Measurements from ENCODE around the gene ARHGAP22.
A peak's percentile ranks its signal among the peaks of the same experiment; 100 is the strongest.

ARHGAP22 gene

GRCh38 chr10:48626447-48626846 is 21.6 kb upstream of the ARHGAP22 start:
- no peak overlapping the region for H2BK5ac ChIP-seq (ENCODE audit: low read depth, low read length, poor library complexity, severe bottlenecking)
- no peak overlapping the region for H3K14ac ChIP-seq (ENCODE audit: low read length in 2 of 2)
- H3K4me3 ChIP-seq (ENCODE audit: insufficient read depth in 1 of 2, low read depth in 1 of 2, low read length in 2 of 2): no peak overlapping the region
- H3K4me2 ChIP-seq (ENCODE audit: low read length, poor library complexity, severe bottlenecking): no peak overlapping the region
- H3K18ac ChIP-seq (ENCODE audit: low read depth in 1 of 2, low read length in 2 of 2): no peak overlapping the region
- H3K23ac ChIP-seq (ENCODE audit: low read length in 2 of 2): no peak overlapping the region
- H3K4ac ChIP-seq (ENCODE audit: low read depth in 1 of 2, low read length in 2 of 2): no peak overlapping the region
- no peaks in the 10 kb centered on the region for H3K79me1 ChIP-seq (replicated peaks; ENCODE audit: low read length, poor library complexity, severe bottlenecking)
- no peak overlapping the region for H2BK12ac ChIP-seq (ENCODE audit: low read length in 2 of 2)
- no peak for DNase-seq
- H2BK15ac ChIP-seq (ENCODE audit: low read depth, poor library complexity, severe bottlenecking): no peak overlapping the region
- H4K8ac ChIP-seq (ENCODE audit: low read length): no peak overlapping the region
- H3K27ac ChIP-seq (ENCODE audit: low read length, poor library complexity, severe bottlenecking): no peak overlapping the region
- no peaks in the 10 kb centered on the region for H3K27me3 ChIP-seq (ENCODE audit: control insufficient read depth in 1 of 2, insufficient read depth in 1 of 2, low read length in 2 of 2)
- no peak overlapping the region for H2AFZ ChIP-seq (ENCODE audit: low read depth, low read length)
- 91% methylated on average over 4 of the region's 4 CpGs for WGBS
- no peak overlapping the region for H2AK5ac ChIP-seq (ENCODE audit: low read length, severe bottlenecking)
- peaks cover 8% of the 10 kb centered on the region for H3K9me3 ChIP-seq (ENCODE audit: control insufficient read depth, low read length)
- H4K91ac ChIP-seq (ENCODE audit: low read length): no peak overlapping the region
- H3K4me1 ChIP-seq (ENCODE audit: control insufficient read depth, insufficient read depth, low read depth, low read length): peaks cover 23% of the 10 kb centered on the region
- H2BK120ac ChIP-seq (ENCODE audit: low read depth, low read length): no peak overlapping the region
- H3K36me3 ChIP-seq (ENCODE audit: control insufficient read depth in 1 of 2, insufficient read depth in 2 of 2, low read depth in 1 of 2, low read length in 2 of 2): peaks cover 0 to 4% of the 10 kb centered on the region in 2 experiments
- H3K9ac ChIP-seq (ENCODE audit: low read length): no peak overlapping the region

DNA sequence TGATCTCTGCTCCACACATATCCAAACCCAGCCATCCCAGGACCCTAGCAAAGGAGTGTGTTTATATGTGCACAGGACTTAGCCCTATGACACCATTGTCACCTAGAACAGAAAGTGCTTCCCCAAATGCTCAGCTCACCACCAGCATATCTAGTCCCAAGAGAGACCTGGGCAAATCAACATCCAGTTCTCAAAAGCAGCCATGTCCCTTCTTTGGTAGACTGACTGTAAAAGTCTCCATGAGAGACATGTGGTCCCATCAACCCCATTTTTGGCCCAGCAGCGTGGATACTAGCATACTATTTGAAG is 20.9 kb upstream of the ARHGAP22 start:
- peaks cover 23% of the 10 kb centered on the region for H3K4me1 ChIP-seq (ENCODE audit: control insufficient read depth, insufficient read depth, low read depth, low read length)
- H2BK15ac ChIP-seq (ENCODE audit: low read depth, poor library complexity, severe bottlenecking): no peak overlapping the region
- no peak for DNase-seq
- no peak overlapping the region for H3K27ac ChIP-seq (ENCODE audit: low read length, poor library complexity, severe bottlenecking)
- peak overlapping the region in 1 of 2 experiments; percentile 36 for H3K14ac ChIP-seq (ENCODE audit: low read length in 2 of 2)
- no peak overlapping the region for H3K18ac ChIP-seq (ENCODE audit: low read depth in 1 of 2, low read length in 2 of 2)
- H3K27me3 ChIP-seq (ENCODE audit: control insufficient read depth in 1 of 2, insufficient read depth in 1 of 2, low read length in 2 of 2): no peaks in the 10 kb centered on the region
- peak overlapping the region; percentile 60 for H3K9ac ChIP-seq (ENCODE audit: low read length)
- no peak overlapping the region for H2AFZ ChIP-seq (ENCODE audit: low read depth, low read length)
- H4K8ac ChIP-seq (ENCODE audit: low read length): no peak overlapping the region
- 82% methylated on average over 1 of the region's 1 CpG for WGBS
- no peak overlapping the region for H2BK120ac ChIP-seq (ENCODE audit: low read depth, low read length)
- H2AK5ac ChIP-seq (ENCODE audit: low read length, severe bottlenecking): no peak overlapping the region
- H3K4me3 ChIP-seq (ENCODE audit: insufficient read depth in 1 of 2, low read depth in 1 of 2, low read length in 2 of 2): no peak overlapping the region
- H3K23ac ChIP-seq (ENCODE audit: low read length in 2 of 2): no peak overlapping the region
- H2BK12ac ChIP-seq (ENCODE audit: low read length in 2 of 2): no peak overlapping the region
- H3K79me1 ChIP-seq (replicated peaks; ENCODE audit: low read length, poor library complexity, severe bottlenecking): no peaks in the 10 kb centered on the region
- peaks cover 8% of the 10 kb centered on the region for H3K9me3 ChIP-seq (ENCODE audit: control insufficient read depth, low read length)
- H3K4me2 ChIP-seq (ENCODE audit: low read length, poor library complexity, severe bottlenecking): no peak overlapping the region
- H4K91ac ChIP-seq (ENCODE audit: low read length): no peak overlapping the region
- peaks cover 0 to 4% of the 10 kb centered on the region in 2 experiments for H3K36me3 ChIP-seq (ENCODE audit: control insufficient read depth in 1 of 2, insufficient read depth in 2 of 2, low read depth in 1 of 2, low read length in 2 of 2)
- H3K4ac ChIP-seq (ENCODE audit: low read depth in 1 of 2, low read length in 2 of 2): no peak overlapping the region
- no peak overlapping the region for H2BK5ac ChIP-seq (ENCODE audit: low read depth, low read length, poor library complexity, severe bottlenecking)

- no peak overlapping the region for H3K4me3 ChIP-seq (ENCODE audit: insufficient read depth in 1 of 2, low read depth in 1 of 2, low read length in 2 of 2)
- no peak overlapping the region for H3K4me2 ChIP-seq (ENCODE audit: low read length, poor library complexity, severe bottlenecking)
- no peaks in the 10 kb centered on the region for H3K79me1 ChIP-seq (replicated peaks; ENCODE audit: low read length, poor library complexity, severe bottlenecking)
- no peak overlapping the region for H3K14ac ChIP-seq (ENCODE audit: low read length in 2 of 2)
- H2AK5ac ChIP-seq (ENCODE audit: low read length, severe bottlenecking): no peak overlapping the region
- peaks cover 23% of the 10 kb centered on the region for H3K4me1 ChIP-seq (ENCODE audit: control insufficient read depth, insufficient read depth, low read depth, low read length)
- H3K9me3 ChIP-seq (ENCODE audit: control insufficient read depth, low read length): peaks cover 8% of the 10 kb centered on the region
- H2BK12ac ChIP-seq (ENCODE audit: low read length in 2 of 2): no peak overlapping the region
- DNase-seq: no peak
- H2BK15ac ChIP-seq (ENCODE audit: low read depth, poor library complexity, severe bottlenecking): no peak overlapping the region
- H3K27me3 ChIP-seq (ENCODE audit: control insufficient read depth in 1 of 2, insufficient read depth in 1 of 2, low read length in 2 of 2): no peaks in the 10 kb centered on the region
- H2AFZ ChIP-seq (ENCODE audit: low read depth, low read length): no peak overlapping the region
- peak overlapping the region; percentile 7 for H3K9ac ChIP-seq (ENCODE audit: low read length)
- peak overlapping the region; percentile 40 for H3K27ac ChIP-seq (ENCODE audit: low read length, poor library complexity, severe bottlenecking)
- WGBS: 98% methylated on average over 5 of the region's 5 CpGs
- peaks cover 0 to 4% of the 10 kb centered on the region in 2 experiments for H3K36me3 ChIP-seq (ENCODE audit: control insufficient read depth in 1 of 2, insufficient read depth in 2 of 2, low read depth in 1 of 2, low read length in 2 of 2)
- no peak overlapping the region for H4K91ac ChIP-seq (ENCODE audit: low read length)
- H2BK120ac ChIP-seq (ENCODE audit: low read depth, low read length): no peak overlapping the region
- no peak overlapping the region for H3K4ac ChIP-seq (ENCODE audit: low read depth in 1 of 2, low read length in 2 of 2)
- no peak overlapping the region for H2BK5ac ChIP-seq (ENCODE audit: low read depth, low read length, poor library complexity, severe bottlenecking)
- no peak overlapping the region for H3K23ac ChIP-seq (ENCODE audit: low read length in 2 of 2)
- no peak overlapping the region for H4K8ac ChIP-seq (ENCODE audit: low read length)
- no peak overlapping the region for H3K18ac ChIP-seq (ENCODE audit: low read depth in 1 of 2, low read length in 2 of 2)
These were observed 18.8 kb upstream of the ARHGAP22 start for GRCh38 chr10:48623607-48624132.

DNA sequence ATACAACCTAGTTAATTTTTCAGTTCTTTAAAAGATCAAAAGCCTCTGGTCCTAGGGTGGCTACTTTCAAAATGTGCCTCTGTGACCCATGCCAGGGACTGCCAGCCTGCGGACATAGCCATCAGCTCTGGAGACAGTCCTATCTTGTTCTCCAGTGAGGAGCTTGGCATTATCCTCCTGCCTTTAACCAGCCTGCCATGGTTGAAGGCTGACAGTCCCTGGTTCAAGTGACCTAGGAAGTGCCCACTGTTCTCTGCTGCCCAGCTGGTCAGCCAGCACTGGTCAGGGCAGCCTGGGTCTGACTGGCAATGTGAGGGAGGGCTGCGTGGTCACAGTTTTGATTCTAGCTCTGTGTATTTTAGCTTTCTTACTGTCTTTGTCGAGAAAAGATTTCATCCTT is 18.1 kb upstream of the ARHGAP22 start:
- Histone ChIP-seq H2AK5ac (ENCODE audit: low read length, severe bottlenecking) (peak overlapping the region; percentile 27), H4K91ac (ENCODE audit: low read length) (no peak overlapping the region), H3K4ac (ENCODE audit: low read depth in 1 of 2, low read length in 2 of 2) (no peak overlapping the region), H3K9ac (ENCODE audit: low read length) (no peak overlapping the region), H3K14ac (ENCODE audit: low read length in 2 of 2) (no peak overlapping the region), H2BK5ac (ENCODE audit: low read depth, low read length, poor library complexity, severe bottlenecking) (no peak overlapping the region), H3K27me3 (ENCODE audit: control insufficient read depth in 1 of 2, insufficient read depth in 1 of 2, low read length in 2 of 2) (no peaks in the 10 kb centered on the region), H3K27ac (ENCODE audit: low read length, poor library complexity, severe bottlenecking) (no peak overlapping the region), H2AFZ (ENCODE audit: low read depth, low read length) (no peak overlapping the region), H3K4me2 (ENCODE audit: low read length, poor library complexity, severe bottlenecking) (no peak overlapping the region), H3K18ac (ENCODE audit: low read depth in 1 of 2, low read length in 2 of 2) (no peak overlapping the region), H2BK12ac (ENCODE audit: low read length in 2 of 2) (no peak overlapping the region), H4K8ac (ENCODE audit: low read length) (no peak overlapping the region), H3K9me3 (ENCODE audit: control insufficient read depth, low read length) (peaks cover 8% of the 10 kb centered on the region), H3K23ac (ENCODE audit: low read length in 2 of 2) (no peak overlapping the region), H2BK15ac (ENCODE audit: low read depth, poor library complexity, severe bottlenecking) (no peak overlapping the region), H3K4me3 (ENCODE audit: insufficient read depth in 1 of 2, low read depth in 1 of 2, low read length in 2 of 2) (no peak overlapping the region), H3K36me3 (ENCODE audit: control insufficient read depth in 1 of 2, insufficient read depth in 2 of 2, low read depth in 1 of 2, low read length in 2 of 2) (peaks cover 0 to 3% of the 10 kb centered on the region in 2 experiments), H3K4me1 (ENCODE audit: control insufficient read depth, insufficient read depth, low read depth, low read length) (peaks cover 23% of the 10 kb centered on the region), H2BK120ac (ENCODE audit: low read depth, low read length) (no peak overlapping the region), H3K79me1 (replicated peaks; ENCODE audit: low read length, poor library complexity, severe bottlenecking) (no peaks in the 10 kb centered on the region)
- WGBS: 95% methylated on average over 3 of the region's 3 CpGs
- DNase-seq: no peak

Data from mesenchymal stem cell (in vitro differentiated cells and primary cell).